LNCAP (cell line): ENCODE measurements around the gene TMEM158.

Experiments used
- CTCF ChIP-seq: fragments of 450-650 bp; IDR thresholded peaks from 2 replicates; pipeline ENCODE4 v1.5.1; 2017; ENCODE audit warnings: mild to moderate bottlenecking

TMEM158 gene

GRCh38 chr3:45185052-45185451 lies 41.0 kb downstream of the TMEM158 start:
- no peak for TF ChIP-seq CTCF

GRCh38 chr3:45183872-45184262 lies 42.2 kb downstream of the TMEM158 start:
- no peak for TF ChIP-seq CTCF

- no peak for TF ChIP-seq CTCF
These were observed 42.9 kb downstream of the TMEM158 start for GRCh38 chr3:45182915-45183871.

- no peak for TF ChIP-seq CTCF
These were observed 44.6 kb downstream of the TMEM158 start for GRCh38 chr3:45181496-45181895.

- no peak for TF ChIP-seq CTCF
These were observed 45.2 kb downstream of the TMEM158 start for GRCh38 chr3:45180899-45181298.

GRCh38 chr3:45180051-45180450 lies 46.0 kb downstream of the TMEM158 start:
- no peak for TF ChIP-seq CTCF

- no peak for TF ChIP-seq CTCF
These were observed 46.9 kb downstream of the TMEM158 start for GRCh38 chr3:45179163-45179562.
